DMS153 (cell line): ENCODE measurements around the gene MN1.

Experiments used
- DNase-seq: peaks from one replicate; lab custom pipeline; 2025; lab: John Stamatoyannopoulos, UW

The MN1 gene

GRCh38 chr22:27740202-27740748 is 61.3 kb downstream of the MN1 start:
- DNase-seq, result no peak

- DNase-seq, result no peak
Measured at GRCh38 chr22:27737521-27737920, 64.0 kb downstream of the MN1 start.

GRCh38 chr22:27734066-27734465 is 67.5 kb downstream of the MN1 start:
- no peak for DNase-seq

- DNase-seq, result no peak
Measured at GRCh38 chr22:27732841-27733240, 68.7 kb downstream of the MN1 start.

GRCh38 chr22:27732391-27732790 is 69.2 kb downstream of the MN1 start:
- no peak for DNase-seq

- no peak for DNase-seq
Measured at GRCh38 chr22:27731621-27732020, 69.9 kb downstream of the MN1 start.

- no peak for DNase-seq
Measured at GRCh38 chr22:27730641-27731433, 70.7 kb downstream of the MN1 start.

GRCh38 chr22:27729246-27729645 is 72.3 kb downstream of the MN1 start:
- DNase-seq, result no peak

- DNase-seq, result no peak
Measured at GRCh38 chr22:27727673-27728451, 73.7 kb downstream of the MN1 start.

- peak; percentile 19 for DNase-seq
Measured at GRCh38 chr22:27726686-27727449, 74.7 kb downstream of the MN1 start.

GRCh38 chr22:27726331-27726685 is 75.2 kb downstream of the MN1 start:
- no peak for DNase-seq

- no peak for DNase-seq
Measured at GRCh38 chr22:27725661-27726060, 75.9 kb downstream of the MN1 start.

GRCh38 chr22:27724709-27725108 is 76.8 kb downstream of the MN1 start:
- no peak for DNase-seq

- DNase-seq, result no peak
Measured at GRCh38 chr22:27724157-27724556, 77.4 kb downstream of the MN1 start.

- DNase-seq, result no peak
Measured at GRCh38 chr22:27723708-27724107, 77.8 kb downstream of the MN1 start.

GRCh38 chr22:27723158-27723557 is 78.4 kb downstream of the MN1 start:
- DNase-seq, result no peak

GRCh38 chr22:27720860-27721259 is 80.7 kb downstream of the MN1 start:
- DNase-seq, result no peak

- peak; percentile 76 for DNase-seq
Measured at GRCh38 chr22:27719535-27720227, 81.9 kb downstream of the MN1 start.

GRCh38 chr22:27719036-27719347 is 82.6 kb downstream of the MN1 start:
- DNase-seq, result peak; percentile 17

GRCh38 chr22:27718186-27719035 is 83.1 kb downstream of the MN1 start:
- DNase-seq, result peak; percentile 7

GRCh38 chr22:27717094-27717493 is 84.5 kb downstream of the MN1 start:
- no peak for DNase-seq
